ENCODE data around the gene OR2F2.

The OR2F2 gene

GRCh38 chr7:143934526-143935325 lies at the start of gene OR2F2:
TSS of gene OR2F2 (plus strand) at chr7:143935233. CDS start at chr7:143935233, 0 bp downstream.
- DNase-seq: no peak

DNA sequence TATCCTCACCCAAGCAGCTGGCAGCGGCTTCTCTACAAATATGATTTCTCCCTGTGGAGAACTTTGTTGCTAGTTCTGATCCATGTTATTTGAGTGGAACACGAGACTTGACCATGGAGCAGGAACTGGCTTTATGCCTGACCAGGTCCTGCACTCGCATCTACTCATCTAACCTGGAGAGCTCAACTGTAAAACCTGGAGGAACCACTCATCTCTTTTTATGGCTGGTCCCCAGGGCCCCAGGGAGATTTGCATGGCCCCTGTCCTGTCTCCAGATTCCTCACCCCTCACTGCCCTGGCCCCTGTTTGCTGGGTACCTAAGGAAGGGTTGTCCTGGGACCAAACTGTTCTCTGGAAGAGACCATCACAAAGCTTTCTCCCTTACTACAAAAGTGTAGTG lies 49.1 kb upstream of the OR2F2 start:
- no peak for DNase-seq

DNA sequence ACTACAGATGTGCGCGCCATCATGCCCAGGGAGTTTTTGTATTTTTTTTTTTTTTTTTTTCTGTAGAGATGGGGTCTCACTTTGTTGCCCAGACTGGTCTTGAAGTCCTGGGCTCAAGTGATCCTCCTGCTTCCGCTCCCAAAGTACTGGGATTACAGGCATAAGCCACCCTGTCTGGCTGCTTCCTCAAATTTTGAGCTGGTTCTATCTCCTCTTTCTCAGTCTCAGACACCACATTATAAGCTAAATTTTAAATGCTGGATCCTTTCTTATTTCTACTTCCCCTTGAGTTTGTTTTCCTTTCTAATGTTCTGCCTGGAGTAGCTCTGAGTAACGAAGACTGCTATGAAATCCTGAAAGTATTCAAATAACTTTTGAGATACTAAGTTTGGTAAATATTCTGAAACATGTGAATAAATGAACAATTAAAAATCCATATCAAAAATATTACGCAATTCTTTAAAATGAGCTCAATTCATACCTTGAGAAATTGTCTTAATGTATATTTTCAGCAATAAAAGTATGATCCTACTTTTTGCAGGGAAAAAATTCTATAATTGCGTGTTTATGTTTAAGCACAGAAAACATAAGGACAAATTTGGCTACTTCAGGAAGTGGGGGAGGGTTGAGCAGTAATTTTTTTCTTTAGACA lies 48.1 kb upstream of the OR2F2 start:
- no peak for DNase-seq

DNA sequence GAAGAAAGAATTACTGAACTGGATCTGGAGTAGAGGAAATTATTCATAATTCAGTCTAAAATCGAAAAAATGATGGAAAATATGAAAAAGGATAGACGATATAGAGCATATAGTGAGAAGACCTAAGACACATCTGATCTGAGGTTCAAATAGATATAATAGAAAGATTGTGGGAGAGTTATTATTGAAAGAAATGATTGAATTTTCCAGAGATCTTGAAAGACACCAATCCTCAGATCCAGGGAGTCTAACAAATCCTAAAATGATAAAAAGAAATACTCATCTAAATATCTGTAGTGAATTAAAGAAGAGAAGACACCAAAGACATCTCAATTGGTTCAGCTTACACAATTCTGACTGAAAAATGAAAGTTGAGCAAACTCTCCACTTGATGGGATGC lies 46.0 kb upstream of the OR2F2 start:
- no peak for DNase-seq

- DNase-seq: no peak
Observed at GRCh38 chr7:143890558-143890957, 44.5 kb upstream of the OR2F2 start.

DNA sequence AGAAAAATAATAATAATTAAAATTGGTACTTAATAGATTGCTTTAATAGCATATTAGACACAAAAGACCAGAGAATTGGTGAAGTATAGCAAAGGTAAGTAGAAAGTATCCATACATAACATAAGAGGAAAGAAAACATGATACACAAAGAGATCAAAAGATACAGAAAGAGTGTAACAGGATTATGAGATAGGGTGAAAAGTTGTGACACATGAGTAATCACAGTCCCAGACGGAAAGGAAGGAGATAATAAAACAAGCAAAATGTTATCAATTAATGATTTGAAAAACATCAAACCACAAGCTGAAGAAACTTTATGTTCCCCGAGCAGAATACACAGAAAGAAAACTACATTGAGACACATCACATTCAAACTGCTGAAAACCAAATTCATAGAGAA lies 43.6 kb upstream of the OR2F2 start:
- DNase-seq: no peak

DNA sequence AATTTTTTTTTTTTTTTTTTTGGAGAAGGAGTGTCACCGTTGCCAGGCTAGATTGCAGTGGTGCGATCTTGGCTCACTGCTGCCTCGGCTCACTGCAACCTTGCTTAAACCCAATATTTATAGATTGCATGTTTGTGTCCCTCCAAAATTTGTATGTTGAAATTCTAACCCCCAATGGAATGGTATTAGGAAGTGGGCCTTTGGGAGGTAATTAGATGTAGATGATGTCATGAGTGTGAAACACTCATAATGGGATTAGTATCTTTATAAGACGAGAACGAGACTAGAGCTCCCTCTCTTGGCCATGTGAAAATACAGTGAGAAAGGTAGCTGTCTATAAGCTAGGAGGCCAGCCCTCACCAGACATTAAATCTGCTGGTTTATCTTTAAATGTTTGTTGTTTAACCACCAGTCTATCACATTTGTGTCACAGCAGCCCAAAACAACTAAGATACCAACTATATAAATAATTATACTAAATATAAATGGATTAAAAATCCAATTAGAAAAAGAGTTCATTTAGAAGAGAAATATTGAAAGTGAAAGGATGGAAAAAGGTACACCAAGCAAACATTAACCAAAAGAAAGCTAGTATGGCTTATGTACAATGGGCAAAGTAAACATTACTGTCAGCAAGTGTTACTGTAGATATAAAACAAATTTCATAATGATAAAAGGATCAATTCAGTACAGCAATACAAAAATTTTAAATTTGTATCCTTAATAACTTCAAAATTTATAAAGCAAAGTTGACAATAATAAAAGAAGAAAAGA lies 42.3 kb upstream of the OR2F2 start:
- DNase-seq: peak; percentile 66

DNA sequence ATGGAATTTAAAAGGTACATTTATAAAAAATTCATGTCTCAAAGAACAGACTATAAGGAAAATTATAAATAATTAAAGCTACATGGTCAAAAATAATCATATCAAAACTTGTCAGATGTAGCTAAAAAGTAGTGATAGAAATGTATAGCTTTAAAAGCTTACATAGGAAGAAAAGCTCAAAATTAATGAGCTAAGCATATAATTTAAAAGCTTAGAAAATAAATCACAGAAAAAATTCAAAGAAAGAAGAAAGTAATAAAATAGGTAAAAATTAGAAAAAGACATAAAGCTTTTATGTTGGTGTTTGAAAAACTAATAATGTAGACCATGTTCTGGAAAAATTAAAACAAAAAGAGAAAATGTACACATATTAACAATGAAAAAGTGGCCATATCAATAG lies 38.4 kb upstream of the OR2F2 start:
- DNase-seq: no peak

DNA sequence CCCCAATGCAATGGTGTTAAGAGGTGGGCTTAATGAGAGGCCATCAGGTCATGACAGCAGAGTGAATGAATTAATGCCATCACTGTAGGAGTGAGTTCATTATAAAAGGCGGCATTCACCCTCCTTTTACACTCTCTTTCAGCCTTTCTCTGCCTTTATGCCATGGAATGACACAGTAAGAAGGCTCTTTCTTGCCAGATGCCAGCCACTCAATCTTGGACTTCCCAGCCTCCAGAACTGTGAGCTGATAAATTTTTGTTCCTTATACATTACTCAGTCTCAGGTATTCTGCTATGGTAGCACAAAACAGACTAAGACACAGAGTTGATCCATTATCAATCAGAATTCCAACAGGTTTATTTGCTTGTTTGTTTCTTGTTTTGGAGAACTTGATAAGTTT lies 36.2 kb upstream of the OR2F2 start:
- peak; percentile 60 for DNase-seq

DNA sequence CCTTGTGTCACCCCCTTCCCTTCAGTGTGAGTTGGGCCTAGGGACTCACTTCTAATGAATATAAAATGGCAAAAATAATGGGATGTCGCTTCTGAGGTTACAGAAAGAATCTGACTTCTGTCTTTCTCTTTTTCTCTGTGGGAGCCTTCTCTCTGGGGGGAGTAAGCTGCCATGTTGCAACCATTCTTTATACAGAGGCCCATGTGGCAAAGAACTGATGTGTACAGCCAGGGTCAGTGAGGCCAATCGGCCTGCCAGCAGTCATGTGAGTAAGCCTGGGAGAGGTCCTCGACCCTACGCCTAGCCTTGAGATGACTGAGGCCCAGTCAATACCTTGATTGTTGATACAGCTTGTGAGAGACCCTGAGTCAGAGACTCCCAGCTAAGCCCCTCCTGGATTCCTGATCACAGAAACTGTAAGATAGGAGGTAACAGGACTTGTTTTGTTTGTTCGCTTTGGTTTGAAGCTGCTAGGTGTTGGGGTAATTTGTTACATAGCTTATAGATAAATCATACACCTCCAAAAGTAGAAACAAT lies 34.7 kb upstream of the OR2F2 start:
- peak; percentile 61 for DNase-seq

- no peak for DNase-seq
Observed at GRCh38 chr7:143901332-143901667, 33.7 kb upstream of the OR2F2 start.

DNA sequence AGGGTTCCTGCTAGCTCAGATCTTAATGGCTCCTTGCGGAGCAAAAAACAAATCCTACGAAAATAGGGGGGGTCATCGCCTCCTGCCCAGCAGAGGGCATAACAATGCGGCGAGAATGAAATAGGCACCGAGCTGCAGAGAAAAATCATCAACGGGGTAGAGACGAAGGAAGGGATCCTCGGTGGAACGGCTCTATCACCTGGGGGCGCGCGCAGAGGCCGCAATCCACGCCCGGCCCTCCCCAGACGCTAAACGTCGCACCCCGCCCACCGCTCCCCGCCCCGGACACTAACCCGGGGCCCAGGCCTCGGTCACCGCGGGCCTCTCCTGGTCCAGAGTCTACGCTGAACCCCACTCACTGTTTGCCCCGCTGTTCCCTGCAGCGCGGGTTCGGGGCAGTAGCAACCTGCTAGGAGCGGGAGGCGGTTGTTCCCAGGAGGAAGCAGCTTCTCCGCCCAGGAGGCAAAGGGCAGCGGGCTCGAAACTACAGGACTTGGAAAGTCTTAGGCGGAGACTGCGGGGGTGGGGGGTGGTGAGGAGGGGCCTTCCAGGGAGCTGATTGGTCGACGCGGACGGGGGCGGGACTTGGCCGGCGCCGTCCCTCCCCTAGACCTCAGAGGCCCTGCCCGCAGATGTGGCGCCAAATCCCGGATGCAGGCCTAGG lies 33.2 kb upstream of the OR2F2 start, which contains the start of gene TCAF1:
TSS of gene TCAF1 (minus strand) at position 509 of the 664 bp plus-strand sequence. CDS start 25,568 bp downstream, outside the sequence.
- DNase-seq: peak; percentile 98

DNA sequence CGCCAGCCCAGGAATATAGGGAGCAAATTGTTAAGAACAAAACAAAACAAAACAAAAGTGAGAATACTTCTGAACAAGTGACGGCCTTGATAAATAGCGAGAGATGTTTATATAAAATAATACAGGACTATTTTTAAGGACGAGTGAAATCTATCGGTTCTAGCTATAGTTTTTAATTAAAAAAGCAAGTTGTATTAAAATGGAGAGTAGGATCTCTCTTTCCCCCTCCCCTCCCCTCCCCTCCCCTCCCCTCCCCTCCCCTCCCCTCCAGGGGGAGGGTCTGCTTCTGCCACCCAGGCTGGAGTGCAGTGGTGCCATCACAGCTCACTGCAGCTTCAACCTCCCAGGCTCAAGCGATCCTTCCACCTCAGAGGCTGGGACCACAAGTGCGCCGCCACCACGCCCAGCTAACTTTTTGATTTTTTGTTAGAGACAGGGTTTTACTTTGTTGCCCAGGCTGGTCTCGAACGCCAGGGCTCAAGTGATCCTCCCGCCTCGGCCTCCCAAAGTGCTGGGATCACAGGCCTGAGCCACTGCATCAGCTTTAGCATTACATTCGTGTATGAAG lies 32.6 kb upstream of the OR2F2 start:
- DNase-seq: peak; percentile 32

DNA sequence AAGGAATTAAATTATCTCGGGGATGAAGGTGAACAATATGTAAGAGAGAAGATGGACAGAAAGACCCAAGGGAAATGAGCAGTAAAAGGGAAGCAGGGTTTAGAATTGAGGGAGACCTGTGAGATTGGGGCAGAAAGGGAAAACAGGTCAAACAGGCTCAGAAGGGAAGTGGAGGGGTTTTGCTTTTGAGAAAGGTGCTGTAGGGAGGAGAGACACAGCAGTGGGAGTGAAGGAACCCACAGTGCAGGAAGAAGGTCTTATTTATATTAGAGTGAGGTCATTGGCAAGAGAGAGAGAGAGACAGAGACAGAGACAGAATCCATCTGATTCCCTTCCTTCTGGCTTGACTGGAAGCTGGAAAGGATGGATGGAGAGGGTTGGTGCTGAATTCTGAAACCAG lies 29.5 kb upstream of the OR2F2 start:
- DNase-seq: no peak

GRCh38 chr7:143906151-143906550 lies 28.9 kb upstream of the OR2F2 start:
- DNase-seq: peak; percentile 65

- no peak for DNase-seq
Observed at GRCh38 chr7:143906895-143907294, 28.1 kb upstream of the OR2F2 start.

GRCh38 chr7:143908120-143908519 lies 26.9 kb upstream of the OR2F2 start:
- DNase-seq: no peak

DNA sequence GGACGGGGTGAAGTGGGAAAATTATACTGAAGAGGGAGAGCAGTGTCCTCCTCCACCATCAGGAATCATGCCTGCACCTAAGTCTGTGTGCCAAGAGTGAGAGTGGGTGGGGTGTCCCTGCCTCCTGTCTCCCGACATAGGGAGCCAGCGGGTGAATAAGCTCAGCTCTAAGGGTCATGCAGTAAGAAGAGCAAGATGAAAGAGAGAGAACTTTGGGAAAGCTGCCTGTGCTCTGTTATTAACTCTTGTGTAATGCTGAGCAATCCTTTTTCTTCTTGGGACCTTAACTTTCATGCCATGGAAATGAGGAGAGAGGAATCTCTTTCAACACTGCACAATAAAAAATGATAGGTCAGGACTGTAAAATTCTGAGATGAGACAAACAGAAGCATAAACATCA lies 25.2 kb upstream of the OR2F2 start:
- no peak for DNase-seq

GRCh38 chr7:143910473-143911248 lies 24.4 kb upstream of the OR2F2 start:
- DNase-seq: no peak

GRCh38 chr7:143913945-143914615 lies 21.0 kb upstream of the OR2F2 start:
- no peak for DNase-seq

All from NCI-H82 (cell line).